K562 (cell line): ENCODE measurements around the gene NR6A1. TPM values are rescaled to one million over a fixed set of nuclear protein-coding genes. Genes with fewer than 3 reads are reported as not detected.
A peak's percentile ranks its signal among the peaks of the same experiment; 100 is the strongest.

ENCODE experiments used
- CTBP1 ChIP-seq: fragments of 450-650 bp; IDR thresholded peaks from 2 replicates; pipeline ENCODE4 v1.6.1; 2016; ENCODE audit warnings: borderline replicate concordance
- E4F1 ChIP-seq: fragments of 250-450 bp; sonication (Bioruptor Pico); IDR thresholded peaks from 2 replicates; pipeline ENCODE4 v1.5.0; 2021; ENCODE audit warnings: mild to moderate bottlenecking, borderline replicate concordance
- ETS2 ChIP-seq: IDR thresholded peaks from 2 replicates; pipeline ENCODE4 v1.6.1; 2016; ENCODE audit warnings: borderline replicate concordance, missing genetic modification characterization, mild to moderate bottlenecking, moderate library complexity, missing compliant biosample characterization; ENCODE audit not compliant: poor library complexity, severe bottlenecking
- FOSL1 ChIP-seq: fragments of 200-800 bp; sonication (Bioruptor generic); conservative IDR thresholded peaks from 2 replicates; pipeline ENCODE4 v1.6.1; 2016; ENCODE audit warnings: missing genetic modification characterization, missing compliant biosample characterization
- HMG20A ChIP-seq: fragments of 450-650 bp; formaldehyde crosslinking; conservative IDR thresholded peaks from 2 replicates; pipeline ENCODE4 v1.4.0; 2020; ENCODE audit warnings: mild to moderate bottlenecking, mixed read lengths
- JUND ChIP-seq, 2 experiments: IDR thresholded peaks; 2 replicates in 1 of 2; 3 replicates in 1 of 2; pipeline ENCODE4 v1.6.1; 2011; ENCODE audit warnings: borderline replicate concordance in 2 of 2, low read depth in 2 of 2, low read length in 2 of 2, improper control_type of control experiment in 1 of 2, missing biosample characterization in 1 of 2, missing genetic modification characterization in 1 of 2, missing genetic modification reagents in 1 of 2
- L3MBTL2 ChIP-seq: fragments of 450-650 bp; IDR thresholded peaks from 2 replicates; pipeline ENCODE4 v1.6.1; 2016; ENCODE audit warnings: mild to moderate bottlenecking, moderate library complexity
- MAFF ChIP-seq: IDR thresholded peaks from 2 replicates; pipeline ENCODE4 v1.6.1; 2012; ENCODE audit warnings: low read length, improper control_type of control experiment
- MNT ChIP-seq, 2 experiments: fragments of 450-650 bp; conservative IDR thresholded peaks; 2 replicates each; pipeline ENCODE4 v1.6.1; 2017; ENCODE audit warnings: mild to moderate bottlenecking in 2 of 2, moderate library complexity in 2 of 2
- MTA2 ChIP-seq: fragments of 450-650 bp; IDR thresholded peaks from 2 replicates; pipeline ENCODE4 v1.6.1; 2016; ENCODE audit warnings: low read depth
- NUFIP1 ChIP-seq: fragments of 450-650 bp; IDR thresholded peaks from 2 replicates; pipeline ENCODE4 v1.6.1; 2018; ENCODE audit not compliant: partially characterized antibody
- PHB2 ChIP-seq: fragments of 450-650 bp; IDR thresholded peaks from 2 replicates; pipeline ENCODE4 v1.6.1; 2017; ENCODE audit warnings: low read depth
- PRPF4 ChIP-seq: fragments of 200-400 bp; formaldehyde crosslinking; IDR thresholded peaks from one replicate; pipeline ENCODE4 v1.6.1; 2017; ENCODE audit warnings: low read length, low read depth, mild to moderate bottlenecking; ENCODE audit not compliant: insufficient read depth, poor library complexity, severe bottlenecking
- RB1 ChIP-seq: fragments of 450-650 bp; IDR thresholded peaks from 2 replicates; pipeline ENCODE4 v1.6.1; 2017; ENCODE audit warnings: low read depth, mild to moderate bottlenecking
- RBFOX2 ChIP-seq: fragments of 200-400 bp; formaldehyde crosslinking; IDR thresholded peaks from 2 replicates; pipeline ENCODE4 v1.6.1; 2017; ENCODE audit warnings: low read depth, mild to moderate bottlenecking, low read length, moderate library complexity
- SIX5 ChIP-seq, 2 experiments: IDR thresholded peaks; 2 replicates each; pipeline ENCODE4 v1.6.1; 2011; ENCODE audit warnings: low read length in 2 of 2, borderline replicate concordance in 1 of 2, low read depth in 1 of 2, mild to moderate bottlenecking in 1 of 2, moderate library complexity in 1 of 2; ENCODE audit not compliant: insufficient read depth in 1 of 2
- STAT6 ChIP-seq: sonication (generic); formaldehyde crosslinking; IDR thresholded peaks from 2 replicates; pipeline ENCODE4 v1.8.1; 2023; ENCODE audit warnings: mild to moderate bottlenecking, missing genetic modification reagents
- ZZZ3 ChIP-seq: fragments of 450-650 bp; IDR thresholded peaks from 2 replicates; pipeline ENCODE4 v1.6.1; 2016; ENCODE audit warnings: antibody characterized with exemption, mild to moderate bottlenecking, moderate library complexity
- polyA plus RNA-seq, 8 experiments: library from polyadenylated mRNA; depleted of rRNA in 4 of 8; stranded (reverse) in 5 of 8; unstranded in 3 of 8; fragments of >200 nt; fragmentation: Nextera tagmentation in 2 of 8; fragmentation: Illumina TruSeq in 1 of 8; extraction: Ambion mirVana in 2 of 8; extraction: Trizol in 1 of 8; gene quantifications; 2 replicates each; pipeline versions ENCODE4 v1.2.1 to v1.2.3, GENCODE V29; 2011 to 2014; ENCODE audit warnings: inconsistent platforms in 1 of 8, missing spikeins in 1 of 8
- total RNA-seq, 7 experiments: library from RNA; depleted of rRNA in 6 of 7; stranded (reverse); fragments of >200 nt in 6 of 7; fragmentation: Illumina TruSeq in 2 of 7; extraction: Trizol in 2 of 7; gene quantifications; 2 replicates each; pipeline versions ENCODE4 v1.2.1 to v1.2.3, GENCODE V29; 2011 to 2021; ENCODE audit warnings: low replicate concordance in 1 of 7

NR6A1 gene
- total and polyA plus RNA-seq, 9 of the 15 experiments (the other 6 are each of a cell fraction or from before 2014, with no cell fraction given) = 9.7 to 55.4 (median 28.3) TPM

- TF ChIP-seq L3MBTL2 (no peak), PHB2 (no peak), MTA2 (no peak), NUFIP1 (no peak), E4F1 (no peak), PRPF4 (no peak), FOSL1 (tag) (peak; percentile 48), RBFOX2 (no peak), MAFF (no peak), MNT (conservative IDR thresholded peaks at IDR 0.05) (no peak), HMG20A (CRISPR knock-in tag) (no peak), JUND (IDR thresholded peaks at IDR 0.05; ENCODE audit: borderline replicate concordance, low read depth, low read length) (peak; percentile 75; the same call in 1 of the 2 replicates), JUND (tag; IDR thresholded peaks at IDR 0.05; ENCODE audit: borderline replicate concordance, low read depth, low read length) (peak; percentile 57; the same call in 1 of the 3 replicates), SIX5 (IDR thresholded peaks at IDR 0.05; ENCODE audit: borderline replicate concordance in 1 of 2, insufficient read depth in 1 of 2, low read depth in 1 of 2, low read length in 2 of 2) (no peak), STAT6 (CRISPR knock-in tag) (no peak), RB1 (no peak), ZZZ3 (no peak), CTBP1 (peak; percentile 34; the same call in 1 of the 2 replicates), ETS2 (no peak)
- TF ChIP-seq, all 486 proteins: peak for 6
These were observed 200.0 kb downstream of the NR6A1 start (continued) for GRCh38 chr9:124570942-124571666.
